Right ventricle myocardium inferior (tissue), 1 donor: Measurements from ENCODE around the gene COPS9. TPM values are rescaled to one million over a fixed set of nuclear protein-coding genes. Genes with fewer than 3 reads are reported as not detected.

Experiments used
- ATAC-seq: fragments of 200-7000 bp; cut with Tn5 transposase; one replicate; pipeline ENCODE4 v1.9.1; 2020; ENCODE audit warnings: mild to moderate bottlenecking, moderate library complexity
- DNase-seq: peaks from one replicate; pipeline ENCODE4 v3.0.0; 2021; ENCODE audit errors: missing footprints
- intact Hi-C: fragments of 100-400 bp; cut with DNase I; formaldehyde crosslinking; loops from one replicate; pipeline ENCODE4 v1.11.0; 2022
- long read RNA-seq: library from polyadenylated mRNA; unstranded; transcript quantifications from one replicate; pipeline ENCODE4 v2.0.0, GENCODE V29; 2021
- total RNA-seq: library from RNA; stranded (reverse); fragmentation: NEBNext Ultra II Directional; extraction: Animal tissue kit (Norgen Biotek cat#: 25700); gene quantifications from one replicate; pipeline ENCODE4 v1.2.1, GENCODE V29; 2021
- donor health status: DM: no; HTN: yes; CAD: no; lungs with severe emphysema.

Gene COPS9
- 220 TPM for total RNA-seq
- long read RNA-seq, transcript COPS9-204 (2 exons, 619 nt): minor isoform, 6 of 28 reads
- long read RNA-seq, transcript COPS9-205 (3 exons, 418 nt): major isoform, 21 of 28 reads
- long read RNA-seq, partial matches to known transcripts: 0 of 28 reads
- long read RNA-seq, other reads (novel, unspliced or antisense): 0 of 28 reads

GRCh38 chr2:240136013-240136670 is at the start of gene COPS9:
Gene COPS9, minus strand, starts transcription at chr2:240136305. Its CDS starts 21 bp downstream, at chr2:240136284.
- intact Hi-C loops: no loop called here
- ATAC-seq: peak; percentile 97
- DNase-seq: peak; percentile 96

- DNase-seq: no peak
- no peak for ATAC-seq
- intact Hi-C loops: no loop called here
These were observed 48.6 kb upstream of the COPS9 start for GRCh38 chr2:240184656-240185055.

DNA sequence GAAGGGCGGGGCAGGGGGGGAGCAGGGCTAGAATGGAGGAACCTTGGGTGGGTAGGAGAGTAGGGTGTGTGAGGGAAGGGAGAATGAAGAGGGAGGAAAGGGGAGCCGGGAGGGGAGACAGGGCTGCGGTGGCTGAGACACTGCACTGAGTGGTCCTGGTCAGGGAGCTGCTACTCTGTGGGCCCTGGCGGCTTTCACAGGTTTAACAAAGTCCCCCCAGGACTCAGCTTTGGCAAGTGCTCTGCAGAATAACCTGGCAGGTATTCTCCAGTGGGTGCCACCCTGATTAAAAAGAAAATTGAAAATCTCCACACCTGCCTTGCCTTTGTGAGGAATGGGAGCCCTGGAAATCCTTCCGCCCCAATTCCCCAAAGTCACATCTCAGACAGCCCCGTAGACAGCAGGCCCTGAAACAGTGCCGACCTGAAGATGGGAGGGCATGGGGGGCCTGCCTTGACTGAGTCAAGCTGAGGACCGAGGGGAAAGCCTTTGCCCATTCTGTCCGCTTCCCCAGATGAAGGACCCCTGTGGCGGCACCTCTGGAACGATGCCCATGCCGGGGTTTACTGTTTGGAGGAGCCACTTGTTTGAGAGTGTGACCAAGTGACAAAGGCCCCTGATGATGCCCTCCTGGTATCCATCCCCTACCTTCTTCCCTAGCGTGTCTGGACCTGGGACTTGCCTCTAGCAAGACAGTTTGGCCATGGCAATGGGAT is 47.9 kb upstream of the COPS9 start:
- intact Hi-C loops: no loop called here
- ATAC-seq: no peak
- no peak for DNase-seq

DNA sequence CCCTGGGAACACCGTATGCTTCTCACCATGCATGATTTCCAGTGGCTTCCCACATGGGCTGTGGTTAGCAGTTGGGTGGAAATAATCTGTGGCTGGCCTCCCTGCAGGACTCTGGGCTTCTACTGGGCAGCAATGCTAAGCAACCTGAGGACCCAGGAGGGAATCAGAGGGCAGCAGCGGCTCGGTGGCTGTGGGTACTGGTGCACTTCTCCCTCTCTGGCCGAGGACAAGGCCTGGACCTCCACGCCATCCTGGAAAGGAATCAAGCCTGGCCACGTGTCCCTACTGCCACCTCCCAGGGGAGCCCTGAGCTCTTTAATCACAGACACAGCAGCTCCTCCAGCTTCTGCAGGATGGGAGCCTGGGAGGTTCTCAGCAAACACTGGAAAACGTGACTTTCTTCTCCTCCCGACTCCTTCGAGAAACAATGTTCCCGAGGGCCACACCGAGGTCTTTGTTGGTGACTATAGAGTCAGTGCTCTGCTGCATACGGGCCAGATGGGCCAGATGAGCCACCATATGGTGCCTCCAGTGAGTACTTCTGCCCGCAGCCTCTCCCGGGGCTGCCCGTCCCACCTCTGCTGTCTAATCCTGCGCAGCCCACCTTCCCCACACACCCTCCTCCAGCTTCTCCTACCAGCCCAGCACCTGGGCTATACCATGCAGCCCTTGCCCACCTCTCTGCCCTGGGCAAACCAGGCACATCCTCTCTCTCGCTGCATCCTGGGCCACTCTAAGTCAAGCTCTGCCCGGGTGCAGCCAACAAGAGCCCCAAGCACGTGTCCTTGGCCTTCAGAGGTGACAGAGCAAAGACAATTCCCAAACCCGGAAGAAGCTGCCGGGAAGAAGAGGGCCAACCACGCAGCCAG is 47.1 kb upstream of the COPS9 start:
- DNase-seq (no peak), ATAC-seq (no peak)
- intact Hi-C loops: no loop called here

DNA sequence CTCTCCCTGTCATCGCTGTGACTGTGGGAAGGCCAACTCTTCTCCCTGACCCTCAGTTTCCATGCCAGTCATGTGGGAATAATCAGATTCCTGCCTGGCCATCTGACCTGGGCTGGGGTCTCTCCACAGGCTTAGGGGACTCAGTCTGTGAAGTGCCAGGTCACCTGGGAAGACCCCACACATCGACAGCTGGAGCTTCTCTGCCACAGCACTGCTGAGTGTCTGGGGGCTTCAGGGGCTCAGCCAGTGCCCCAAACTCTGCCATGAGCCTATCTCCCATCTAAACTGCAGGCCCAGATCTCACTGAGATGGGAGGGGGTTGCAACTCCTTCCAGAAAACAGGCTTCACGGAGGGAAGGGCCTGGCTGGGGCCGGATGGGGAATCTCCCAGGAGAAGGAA is 46.4 kb upstream of the COPS9 start:
- DNase-seq: no peak
- intact Hi-C loops: no loop called here
- no peak for ATAC-seq

DNA sequence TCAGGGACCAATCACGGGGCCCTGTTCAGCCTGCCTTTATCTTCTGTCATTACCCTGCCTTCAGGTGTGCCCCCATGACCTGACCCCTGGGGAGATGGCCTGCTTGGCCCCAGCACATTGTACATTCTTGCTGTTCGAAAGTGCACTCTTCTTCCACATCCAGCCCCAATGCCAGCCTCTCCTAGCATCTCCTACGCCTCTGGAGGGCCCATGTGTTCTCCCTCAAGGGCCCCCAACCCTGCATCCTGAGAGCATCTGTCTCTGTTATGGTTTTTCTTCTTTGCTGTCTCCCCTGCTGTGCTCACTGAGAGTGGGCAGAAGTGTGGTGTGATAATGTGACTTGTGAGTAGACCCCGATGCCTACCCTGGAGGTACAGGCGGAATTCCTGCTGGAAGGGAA is 45.9 kb upstream of the COPS9 start:
- intact Hi-C loops: no loop called here
- ATAC-seq (no peak), DNase-seq (no peak)

DNA sequence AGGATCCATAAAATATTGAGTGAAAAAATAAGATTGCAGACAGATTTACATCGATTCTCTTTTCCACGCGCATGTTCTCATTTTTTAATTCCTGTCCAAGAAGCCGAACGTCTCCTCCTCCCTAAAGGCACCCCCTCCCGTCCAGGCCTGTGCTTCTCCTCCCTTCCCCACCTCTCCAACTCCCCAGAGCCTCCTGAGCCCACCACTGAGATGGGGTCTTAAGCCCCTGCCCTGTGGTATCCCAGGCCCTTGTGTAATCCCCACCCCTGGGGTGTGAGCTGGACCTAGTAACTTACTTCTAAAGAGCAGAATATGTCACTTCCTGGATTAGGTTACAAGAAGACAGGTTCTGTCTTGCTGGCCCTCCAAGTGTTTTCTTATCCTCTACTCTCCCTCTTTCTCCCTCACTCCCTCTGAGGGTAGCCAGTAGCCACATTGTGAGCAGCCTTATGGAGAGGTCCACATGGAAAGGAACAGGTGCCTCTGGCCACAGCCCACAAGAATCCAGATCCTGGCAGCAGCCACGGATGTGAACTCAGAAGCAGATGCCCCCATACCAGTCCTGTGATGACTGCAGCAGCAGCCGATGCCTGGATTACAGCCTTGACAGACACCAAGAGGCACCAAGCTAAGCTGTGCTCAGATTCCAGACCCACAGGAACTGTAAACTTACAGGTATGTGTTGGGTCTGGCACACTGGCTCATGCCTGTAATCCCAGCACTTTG is 44.0 kb upstream of the COPS9 start:
- intact Hi-C loops: no loop called here

GRCh38 chr2:240179186-240179815 is 43.2 kb upstream of the COPS9 start:
- DNase-seq (no peak), ATAC-seq (no peak)
- intact Hi-C loops: no loop called here

More for the DNA sequence above, 44.0 kb upstream of the COPS9 start:
- DNase-seq: no peak
- ATAC-seq: no peak

DNA sequence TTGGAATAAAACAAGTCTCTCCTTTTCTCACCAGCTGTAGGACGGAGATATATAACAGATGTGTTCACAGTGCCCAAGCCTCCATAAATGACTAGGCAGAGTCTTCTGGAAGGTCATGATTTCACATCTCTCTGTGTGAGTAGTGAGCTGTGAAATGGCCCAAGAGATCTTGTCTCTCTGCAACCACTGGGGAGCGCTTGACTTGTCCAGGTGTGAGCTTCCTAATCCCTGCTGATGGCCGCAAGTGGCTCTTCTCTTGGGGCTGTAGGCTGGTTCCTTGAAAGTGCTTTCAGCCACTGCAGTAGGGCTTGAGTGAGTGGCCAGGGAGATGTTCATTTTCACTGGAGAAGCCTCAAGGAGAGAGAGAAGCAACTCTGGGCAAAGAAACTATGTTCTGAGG is 42.5 kb upstream of the COPS9 start:
- intact Hi-C loops: no loop called here
- DNase-seq: no peak
- ATAC-seq: no peak

GRCh38 chr2:240174496-240174895 is 38.4 kb upstream of the COPS9 start:
- DNase-seq: no peak

GRCh38 chr2:240172071-240172895 is 36.2 kb upstream of the COPS9 start:
- ATAC-seq (no peak), DNase-seq (no peak)
- intact Hi-C loops: no loop called here

More at GRCh38 chr2:240174496-240174895, 38.4 kb upstream of the COPS9 start:
- intact Hi-C loops: no loop called here
- no peak for ATAC-seq

DNA sequence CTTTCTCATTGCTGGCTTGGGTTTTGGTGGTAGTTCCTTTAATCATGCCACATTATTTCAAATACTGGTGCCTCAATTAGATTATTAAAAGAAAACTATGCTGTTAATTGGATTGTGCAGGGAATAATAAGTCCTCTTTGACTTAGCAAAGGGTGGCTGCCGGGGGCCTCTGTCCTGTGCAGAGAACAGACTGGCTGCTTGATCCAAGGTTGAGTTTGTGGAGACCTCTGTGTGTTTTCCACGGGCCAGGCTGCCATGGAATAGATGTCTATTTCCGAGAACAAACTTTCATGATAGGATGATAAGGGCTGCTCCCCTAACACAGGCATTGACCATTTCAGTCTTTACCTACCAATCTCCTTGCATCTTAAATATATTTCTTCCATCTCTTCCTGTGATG is 34.8 kb upstream of the COPS9 start:
- ATAC-seq (no peak), DNase-seq (no peak)
- intact Hi-C loops: no loop called here

- intact Hi-C loops: no loop called here
- no peak for DNase-seq
These were observed 34.2 kb upstream of the COPS9 start for GRCh38 chr2:240170354-240170735.

GRCh38 chr2:240169486-240170353 is 33.6 kb upstream of the COPS9 start:
- no peak for DNase-seq
- intact Hi-C loops: no loop called here
- ATAC-seq: no peak

More at GRCh38 chr2:240170354-240170735, 34.2 kb upstream of the COPS9 start:
- no peak for ATAC-seq

- no peak for DNase-seq
- no peak for ATAC-seq
- intact Hi-C loops: no loop called here
These were observed 32.6 kb upstream of the COPS9 start for GRCh38 chr2:240168546-240169361.

GRCh38 chr2:240168041-240168440 is 31.9 kb upstream of the COPS9 start:
- intact Hi-C loops: no loop called here
- DNase-seq: no peak
- no peak for ATAC-seq
